A549 (cell line): ENCODE results near the gene CEP44. TPM values are rescaled to one million over a fixed set of nuclear protein-coding genes. Genes with fewer than 3 reads are reported as not detected.
"Not testable (repeated sequence)": the region's sequence is repeated elsewhere in the genome, so short reads cannot be mapped to it uniquely, and the experiment has no call there.

Experiments
- ATAC-seq, 2 experiments: fragments of 200-7000 bp in 1 of 2; fragments of >200 bp in 1 of 2; cut with Nextera tagmentation in 1 of 2; cut with Tn5 transposase in 1 of 2; 3 replicates each; pipeline versions ENCODE4 v1.8.0 to v1.9.1; 2018 to 2020; ENCODE audit warnings: mild to moderate bottlenecking in 1 of 2, moderate library complexity in 1 of 2
- CTCF ChIA-PET: fragments of 300-600 bp; sonication (Branson Sonifier 250); formaldehyde crosslinking; extraction: SDS; loops from one replicate; lab custom pipeline; 2021; ENCODE audit warnings: antibody characterized with exemption, inconsistent platforms; lab: Yijun Ruan, JAX
- POLR2A ChIA-PET: fragments of 350-600 bp; formaldehyde crosslinking; extraction: SDS; loops from one replicate; lab custom pipeline; 2021; ENCODE audit warnings: antibody characterized with exemption, inconsistent platforms; lab: Yijun Ruan, JAX
- DNase-seq, 2 experiments: peaks; one replicate each; pipeline versions ENCODE4 v3.0.0 to v3.0.0-alpha.2; 2011 to 2016; ENCODE audit warnings: low read depth in 1 of 2, low spot score in 1 of 2
- FAIRE-seq: peaks from 2 replicates; lab custom pipeline; 2011; peaks lifted over from hg19 to GRCh38; lab: Jason Lieb, UNC
- H3K27ac ChIP-seq, 2 experiments: fragments of >200 bp; sonication (Bioruptor Twin); formaldehyde crosslinking; 3 replicates each; pipeline ENCODE4 v1.5.1; 2016 to 2017
- H3K4me1 ChIP-seq: fragments of >200 bp; sonication (Bioruptor Twin); formaldehyde crosslinking; 3 replicates; pipeline ENCODE4 v1.6.1; 2016
- H3K4me2 ChIP-seq: fragments of >200 bp; sonication (Bioruptor Twin); formaldehyde crosslinking; 3 replicates; pipeline ENCODE4 v1.6.1; 2016
- H3K4me3 ChIP-seq: fragments of >200 bp; sonication (Bioruptor Twin); formaldehyde crosslinking; 3 replicates; pipeline ENCODE4 v1.5.1; 2016
- H3K9me3 ChIP-seq: fragments of >200 bp; sonication (Bioruptor Twin); formaldehyde crosslinking; 3 replicates; pipeline ENCODE4 v1.6.1; 2016
- BCL3 ChIP-seq: fragments of >200 bp; sonication (Bioruptor Twin); formaldehyde crosslinking; IDR thresholded peaks from 3 replicates; pipeline ENCODE4 v1.6.1; 2016
- CBX2 ChIP-seq: fragments of 200-600 bp; sonication (generic); IDR thresholded peaks from 2 replicates; pipeline ENCODE4 v1.6.1; 2016; ENCODE audit warnings: low read depth, mild to moderate bottlenecking, borderline replicate concordance
- HES2 ChIP-seq: fragments of >200 bp; sonication (Bioruptor Twin); formaldehyde crosslinking; IDR thresholded peaks from 2 replicates; pipeline ENCODE4 v1.6.1; 2016
- HMGXB4 ChIP-seq: fragments of 250-450 bp; sonication (Bioruptor Pico); IDR thresholded peaks from 2 replicates; pipeline ENCODE4 v1.5.0; 2021; ENCODE audit warnings: mild to moderate bottlenecking, moderate library complexity, borderline replicate concordance
- HOXB5 ChIP-seq: fragments of 250-450 bp; sonication (Bioruptor Pico); IDR thresholded peaks from 2 replicates; pipeline ENCODE4 v1.5.0; 2020; ENCODE audit warnings: mild to moderate bottlenecking, moderate library complexity
- KDM1A ChIP-seq: fragments of 200-600 bp; sonication (generic); IDR thresholded peaks from 2 replicates; pipeline ENCODE4 v1.6.1; 2016; ENCODE audit warnings: low read depth, mild to moderate bottlenecking
- MYC ChIP-seq: IDR thresholded peaks from 2 replicates; pipeline ENCODE4 v1.6.1; 2012; ENCODE audit warnings: mild to moderate bottlenecking, inconsistent platforms, low read length, improper control_type of control experiment, borderline replicate concordance
- NPAS2 ChIP-seq: fragments of 250-450 bp; sonication (Bioruptor Pico); IDR thresholded peaks from 2 replicates; pipeline ENCODE4 v1.8.0; 2022; ENCODE audit warnings: mild to moderate bottlenecking, moderate library complexity, borderline replicate concordance
- NR3C1 ChIP-seq: fragments of >200 bp; sonication (Bioruptor Twin); formaldehyde crosslinking; IDR thresholded peaks from 3 replicates; pipeline ENCODE4 v1.6.1; 2017
- PBX3 ChIP-seq: IDR thresholded peaks from 2 replicates; pipeline ENCODE4 v1.6.1; 2012
- PHF8 ChIP-seq: fragments of 200-600 bp; sonication (generic); IDR thresholded peaks from 2 replicates; pipeline ENCODE4 v1.6.1; 2016; ENCODE audit warnings: low read depth, mild to moderate bottlenecking, antibody characterized with exemption, moderate library complexity, borderline replicate concordance
- RCOR1 ChIP-seq: fragments of 150-350 bp; IDR thresholded peaks from 2 replicates; pipeline ENCODE4 v1.6.1; 2014; ENCODE audit warnings: antibody characterized with exemption, low read length, low read depth
- REST ChIP-seq: fragments of 200-600 bp; sonication (generic); IDR thresholded peaks from 2 replicates; pipeline ENCODE4 v1.6.1; 2016; ENCODE audit warnings: antibody characterized with exemption, mild to moderate bottlenecking, moderate library complexity
- RNF2 ChIP-seq: fragments of 200-600 bp; sonication (generic); IDR thresholded peaks from 2 replicates; pipeline ENCODE4 v1.6.1; 2016; ENCODE audit warnings: low read depth, mild to moderate bottlenecking, antibody characterized with exemption, moderate library complexity, borderline replicate concordance
- USF2 ChIP-seq: fragments of 450-650 bp; IDR thresholded peaks from 2 replicates; pipeline ENCODE4 v1.6.1; 2014; ENCODE audit warnings: antibody characterized with exemption
- ZFP36 ChIP-seq: fragments of 450-650 bp; IDR thresholded peaks from 2 replicates; pipeline ENCODE4 v1.6.1; 2014; ENCODE audit warnings: borderline replicate concordance; ENCODE audit not compliant: partially characterized antibody
- ZNF302 ChIP-seq: fragments of 250-450 bp; sonication (Bioruptor Pico); IDR thresholded peaks from 2 replicates; pipeline ENCODE4 v1.9.0; 2021; ENCODE audit warnings: inconsistent platforms, mild to moderate bottlenecking, moderate library complexity
- WGBS: methylation state at CpG from one replicate; pipeline ENCODE4 v1.1.6; 2017; ENCODE audit errors: missing lambda C conversion rate; 5-methylcytosine and 5-hydroxymethylcytosine counted together
- polyA plus RNA-seq, 4 experiments: library from polyadenylated mRNA; depleted of rRNA in 3 of 4; stranded (reverse); fragments of >200 nt; fragmentation: RNase III in 1 of 4; extraction: RNeasy Plus Mini Kit Qiagen cat#74134 plus additional on column Dnase treatment in 1 of 4; gene quantifications; 2 replicates in 3 of 4; 3 replicates in 1 of 4; pipeline ENCODE4 v1.2.3, GENCODE V29; 2011 to 2017

CEP44 gene
- polyA plus RNA-seq, 2 of the 4 experiments (the other 2 are of a cell fraction): 8.0 to 14.1 TPM

- POLR2A ChIA-PET: no interaction called here
- no peak for ATAC-seq
Observed at GRCh38 chr4:174358410-174358809, 74.7 kb downstream of the CEP44 start.

GRCh38 chr4:174358829-174359228 is 75.1 kb downstream of the CEP44 start:
- H3K4me1 ChIP-seq: no peaks in the 10 kb centered on the region
- H3K4me2 ChIP-seq: no peak overlapping the region
- POLR2A ChIA-PET: no interaction called here
- peaks cover 8% of the 10 kb centered on the region; the same call in 2 of the 3 replicates for H3K9me3 ChIP-seq
- TF ChIP-seq ZNF302 (no peak), KDM1A (no peak)
- TF ChIP-seq, all 56 proteins: peak for 0
- H3K27ac ChIP-seq: no peak overlapping the region
- H3K4me3 ChIP-seq: no peak overlapping the region
- no peak for DNase-seq
- 17% methylated on average over 1 of the region's 1 CpG for WGBS
- FAIRE-seq: no peak
- no peak; a peak in 1 of 6 replicates for ATAC-seq
- CTCF ChIA-PET: interaction anchor here (0.6 to 1.0 kb wide), 2 partner anchors 247 to 273 kb away, joined by 4 to 5 read pairs; no protein-coding TSS in a partner anchor

More at GRCh38 chr4:174358410-174358809, 74.7 kb downstream of the CEP44 start:
- peaks cover 8% of the 10 kb centered on the region; the same call in 1 of the 3 replicates for H3K9me3 ChIP-seq
- FAIRE-seq (no peak), DNase-seq (no peak)
- 93% methylated on average over 1 of the region's 1 CpG for WGBS
- no peak for TF ChIP-seq HOXB5 (CRISPR knock-in tag)
- H3K4me1 ChIP-seq: no peaks in the 10 kb centered on the region
- CTCF ChIA-PET: interaction anchor here (1.0 kb wide), 1 partner anchor 273 kb away, joined by 4 read pairs; no protein-coding TSS in a partner anchor
- H3K4me2 ChIP-seq: no peak overlapping the region
- H3K4me3 ChIP-seq: no peak overlapping the region
- H3K27ac ChIP-seq: 0 out of 6 replicates have a peak overlapping the region, but pooled peaks of 1 of the 2 experiments have one; percentile 26

GRCh38 chr4:174362340-174362739 is 78.6 kb downstream of the CEP44 start:
- Histone ChIP-seq H3K4me1 (peaks cover 13% of the 10 kb centered on the region), H3K4me2 (no peak overlapping the region), H3K4me3 (no peak overlapping the region), H3K27ac (no peak overlapping the region), H3K9me3 (peaks cover 8% of the 10 kb centered on the region; the same call in 2 of the 3 replicates)
- DNase-seq (no peak), FAIRE-seq (no peak), ATAC-seq (no peak)
- POLR2A ChIA-PET: no interaction called here
- TF ChIP-seq HES2 (no peak), BCL3 (no peak), HOXB5 (CRISPR knock-in tag) (no peak), USF2 (no peak), HMGXB4 (CRISPR knock-in tag) (no peak), NR3C1 (no peak), REST (no peak), PBX3 (no peak), CBX2 (no peak), RCOR1 (no peak), PHF8 (no peak), ZFP36 (no peak), RNF2 (no peak), NPAS2 (CRISPR knock-in tag) (no peak), ZNF302 (no peak), MYC (no peak)
- CTCF ChIA-PET: interaction anchor here (3.3 kb wide), 1 partner anchor 270 kb away, joined by 15 read pairs; no protein-coding TSS in a partner anchor
- WGBS: 78% methylated on average over 2 of the region's 2 CpGs

GRCh38 chr4:174363782-174364181 is 80.1 kb downstream of the CEP44 start:
- FAIRE-seq, DNase-seq, H3K4me2 ChIP-seq, ATAC-seq, H3K4me3 ChIP-seq, H3K9me3 ChIP-seq, POLR2A ChIA-PET: not testable (repeated sequence)
- CTCF ChIA-PET: interaction anchor here (0.5 to 3.3 kb wide), 7 partner anchors 18 to 351 kb away, joined by 3 to 15 read pairs (median 3); no protein-coding TSS in a partner anchor
- peaks cover 13% of the 10 kb centered on the region for H3K4me1 ChIP-seq
- H3K27ac ChIP-seq: peak overlapping the region in 1 of 2 experiments; percentile 79; a peak in 4 of 6 replicates
- 71% methylated on average over 1 of the region's 1 CpG for WGBS
